ENCODE measurements around the gene MORN5.

- no peak for TF ChIP-seq POLR2A (IDR thresholded peaks at IDR 0.05)
- no peak for TF ChIP-seq CTCF (IDR thresholded peaks at IDR 0.05)
These were observed 38.2 kb downstream of the MORN5 start for GRCh38 chr9:122197882-122198281.
